OCI-LY1 (cell line): Measurements from ENCODE around the gene BMP5.

Source experiments
- EZH2 ChIP-seq: fragments of 200-600 bp; sonication (generic), shearing (Covaris generic); IDR thresholded peaks from 2 replicates; pipeline ENCODE4 v1.8.0; 2017; ENCODE audit warnings: borderline replicate concordance, mixed run types, mild to moderate bottlenecking, antibody characterized with exemption, low read length, moderate library complexity, mixed read lengths
- TF ChIP-seq, protein P1 (sequence below): fragments of 200-600 bp; sonication (generic), shearing (Covaris generic); IDR thresholded peaks from 2 replicates; pipeline ENCODE4 v1.5.1; 2017; ENCODE audit warnings: mild to moderate bottlenecking, antibody characterized with exemption, low read length, moderate library complexity, mixed read lengths

DNA sequence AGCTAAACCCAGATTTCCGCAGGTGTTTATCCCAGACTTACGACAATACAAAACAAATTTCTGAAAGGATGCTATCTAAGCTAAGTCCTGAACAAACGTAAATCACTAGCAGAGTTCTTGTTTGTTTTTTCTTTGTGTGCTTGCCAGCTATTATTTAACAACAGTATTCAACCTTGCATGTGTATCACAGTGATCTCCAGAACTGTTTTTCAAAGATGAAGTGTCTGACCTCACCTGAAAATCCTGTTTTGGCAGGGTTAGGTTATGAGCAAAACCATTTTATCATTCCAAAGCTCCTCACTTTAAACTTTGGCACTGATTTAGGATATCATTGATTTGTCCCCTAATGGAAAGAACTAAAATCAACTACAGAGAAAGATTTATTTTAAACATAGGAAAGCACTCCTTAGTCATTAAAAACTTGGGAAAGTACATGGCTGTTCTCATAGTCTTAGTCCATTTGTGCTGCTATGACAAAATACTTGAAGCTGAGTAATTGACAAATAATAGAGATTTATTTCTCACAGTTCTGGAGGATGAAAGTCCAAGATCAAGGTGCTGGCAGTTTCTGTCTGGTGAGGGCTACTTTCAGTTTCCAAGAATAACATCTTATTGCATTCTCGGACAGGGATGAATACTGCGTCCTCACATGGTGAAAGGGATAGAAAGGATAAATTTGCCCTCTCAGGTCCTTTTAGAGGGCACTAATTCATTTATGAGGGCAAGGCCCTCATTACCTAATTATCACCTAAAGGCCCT is 20.8 kb upstream of the BMP5 start:
- TF ChIP-seq, protein P1, sequence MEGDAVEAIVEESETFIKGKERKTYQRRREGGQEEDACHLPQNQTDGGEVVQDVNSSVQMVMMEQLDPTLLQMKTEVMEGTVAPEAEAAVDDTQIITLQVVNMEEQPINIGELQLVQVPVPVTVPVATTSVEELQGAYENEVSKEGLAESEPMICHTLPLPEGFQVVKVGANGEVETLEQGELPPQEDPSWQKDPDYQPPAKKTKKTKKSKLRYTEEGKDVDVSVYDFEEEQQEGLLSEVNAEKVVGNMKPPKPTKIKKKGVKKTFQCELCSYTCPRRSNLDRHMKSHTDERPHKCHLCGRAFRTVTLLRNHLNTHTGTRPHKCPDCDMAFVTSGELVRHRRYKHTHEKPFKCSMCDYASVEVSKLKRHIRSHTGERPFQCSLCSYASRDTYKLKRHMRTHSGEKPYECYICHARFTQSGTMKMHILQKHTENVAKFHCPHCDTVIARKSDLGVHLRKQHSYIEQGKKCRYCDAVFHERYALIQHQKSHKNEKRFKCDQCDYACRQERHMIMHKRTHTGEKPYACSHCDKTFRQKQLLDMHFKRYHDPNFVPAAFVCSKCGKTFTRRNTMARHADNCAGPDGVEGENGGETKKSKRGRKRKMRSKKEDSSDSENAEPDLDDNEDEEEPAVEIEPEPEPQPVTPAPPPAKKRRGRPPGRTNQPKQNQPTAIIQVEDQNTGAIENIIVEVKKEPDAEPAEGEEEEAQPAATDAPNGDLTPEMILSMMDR, result no peak
- no peak for TF ChIP-seq EZH2
